ENCODE data around the gene SLC33A1.
A peak's percentile ranks its signal among the peaks of the same experiment; 100 is the strongest.

The SLC33A1 gene

DNA sequence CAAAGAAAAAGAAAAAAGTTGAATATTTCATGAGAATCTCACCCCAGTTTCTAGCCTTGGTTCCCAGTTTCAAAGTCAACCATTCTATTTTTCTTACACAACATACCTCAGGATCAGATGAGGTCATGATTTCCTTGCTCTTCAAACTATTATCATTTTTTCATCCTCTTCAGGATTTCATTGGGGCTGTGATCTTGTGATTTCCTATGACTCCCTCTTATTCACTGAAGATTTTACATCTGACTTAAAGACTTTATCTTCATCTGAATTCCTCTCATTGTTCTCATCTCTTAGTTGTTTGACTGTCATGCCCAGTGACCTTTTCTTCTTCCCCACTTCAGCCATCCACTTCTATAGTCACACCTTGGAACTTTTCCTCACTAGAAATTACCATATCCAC lies 45.0 kb downstream of the SLC33A1 start:
- no peak for DNase-seq (ENCODE audit: low read depth)

DNA sequence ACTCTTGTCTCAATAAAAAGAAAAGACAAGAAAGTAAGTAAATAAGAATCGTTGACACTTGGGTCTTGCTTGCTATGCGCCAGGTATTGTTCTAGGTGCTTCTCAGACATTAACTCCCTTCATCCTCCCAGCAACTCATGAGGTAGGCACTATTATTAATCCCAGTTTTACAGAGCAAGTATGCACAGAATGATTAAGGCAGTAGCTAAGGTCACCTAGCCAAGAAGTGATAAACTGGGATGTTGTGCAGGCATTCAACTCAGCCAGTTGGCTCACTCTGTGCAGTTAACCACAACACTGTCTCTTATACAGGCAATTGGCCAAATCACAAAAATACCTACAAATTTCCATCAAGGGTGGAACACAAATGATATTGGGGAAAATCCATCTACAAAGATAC lies 46.4 kb downstream of the SLC33A1 start:
- DNase-seq (ENCODE audit: low read depth): no peak
- H3K4me3 ChIP-seq (ENCODE audit: low read depth, low read length): no peak overlapping the region
- TF ChIP-seq, protein P1, sequence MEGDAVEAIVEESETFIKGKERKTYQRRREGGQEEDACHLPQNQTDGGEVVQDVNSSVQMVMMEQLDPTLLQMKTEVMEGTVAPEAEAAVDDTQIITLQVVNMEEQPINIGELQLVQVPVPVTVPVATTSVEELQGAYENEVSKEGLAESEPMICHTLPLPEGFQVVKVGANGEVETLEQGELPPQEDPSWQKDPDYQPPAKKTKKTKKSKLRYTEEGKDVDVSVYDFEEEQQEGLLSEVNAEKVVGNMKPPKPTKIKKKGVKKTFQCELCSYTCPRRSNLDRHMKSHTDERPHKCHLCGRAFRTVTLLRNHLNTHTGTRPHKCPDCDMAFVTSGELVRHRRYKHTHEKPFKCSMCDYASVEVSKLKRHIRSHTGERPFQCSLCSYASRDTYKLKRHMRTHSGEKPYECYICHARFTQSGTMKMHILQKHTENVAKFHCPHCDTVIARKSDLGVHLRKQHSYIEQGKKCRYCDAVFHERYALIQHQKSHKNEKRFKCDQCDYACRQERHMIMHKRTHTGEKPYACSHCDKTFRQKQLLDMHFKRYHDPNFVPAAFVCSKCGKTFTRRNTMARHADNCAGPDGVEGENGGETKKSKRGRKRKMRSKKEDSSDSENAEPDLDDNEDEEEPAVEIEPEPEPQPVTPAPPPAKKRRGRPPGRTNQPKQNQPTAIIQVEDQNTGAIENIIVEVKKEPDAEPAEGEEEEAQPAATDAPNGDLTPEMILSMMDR (IDR thresholded peaks at IDR 0.05; ENCODE audit: low read depth, low read length, missing control alignments): no peak
- in situ Hi-C loops (cut with HindIII; ENCODE audit: low sequenced_read_pairs): no loop called here

More for the DNA sequence above, 45.0 kb downstream of the SLC33A1 start:
- TF ChIP-seq, protein P1 (IDR thresholded peaks at IDR 0.05; ENCODE audit: low read depth, low read length, missing control alignments): no peak
- no peak overlapping the region for H3K4me3 ChIP-seq (ENCODE audit: low read depth, low read length)
- in situ Hi-C loops (cut with HindIII; ENCODE audit: low sequenced_read_pairs): no loop called here

DNA sequence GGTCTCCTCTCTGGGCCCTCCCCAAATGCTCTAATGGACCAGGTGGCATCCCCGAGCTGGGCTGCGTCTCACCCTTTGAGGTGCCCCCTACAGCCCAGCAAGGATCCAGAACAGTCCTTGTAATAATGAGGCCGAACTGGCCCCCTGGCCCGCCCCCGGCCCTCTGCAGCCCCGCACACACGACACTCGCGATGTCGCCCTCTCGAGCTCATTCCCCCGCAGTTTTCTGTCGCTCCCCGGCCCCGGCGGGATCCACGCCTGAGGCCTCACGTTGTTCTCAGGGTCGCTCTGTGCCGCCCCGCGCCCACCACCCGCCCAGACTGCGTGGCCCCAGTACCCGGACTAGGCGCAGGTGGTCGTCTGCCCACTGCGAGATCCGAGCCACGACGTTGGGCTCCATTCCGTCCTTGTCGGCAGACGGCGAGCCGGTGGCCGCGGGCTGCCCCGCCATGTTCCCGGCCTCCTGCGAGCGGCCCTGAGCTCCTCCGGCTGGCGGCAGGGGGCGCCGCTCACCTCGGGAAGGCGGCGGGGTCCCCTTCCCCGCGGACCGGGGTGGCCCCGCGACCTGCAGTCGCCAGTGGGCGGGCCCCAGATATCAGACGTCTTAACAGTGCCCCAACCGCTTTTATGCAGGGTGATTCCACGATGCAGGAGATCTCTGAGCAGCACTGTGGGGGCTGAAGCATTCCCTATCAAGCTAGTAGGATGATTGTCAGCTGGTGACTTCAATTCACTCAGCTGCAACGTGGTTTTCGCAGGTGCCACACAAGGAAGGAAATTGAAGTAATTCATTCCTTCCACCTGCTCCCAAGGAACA lies 48.2 kb downstream of the SLC33A1 start, which contains the start of gene C3orf33:
Gene C3orf33 (minus strand): TSS at position 477 of the 817 bp plus-strand sequence. CDS start 26 bp downstream, at position 451.
- peak within 1 kb of the TSS; percentile 71 for H3K4me3 ChIP-seq (ENCODE audit: low read depth, low read length)
- DNase-seq (ENCODE audit: low read depth): peak; percentile 3
- in situ Hi-C loops (cut with HindIII; ENCODE audit: low sequenced_read_pairs): no loop called here
- TF ChIP-seq, protein P1 (IDR thresholded peaks at IDR 0.05; ENCODE audit: low read depth, low read length, missing control alignments): peak; percentile 82

GRCh38 chr3:155805204-155805801 lies 48.9 kb downstream of the SLC33A1 start:
- peak overlapping the region; percentile 71 for H3K4me3 ChIP-seq (ENCODE audit: low read depth, low read length)
- in situ Hi-C loops (cut with HindIII; ENCODE audit: low sequenced_read_pairs): no loop called here
- TF ChIP-seq, protein P1 (IDR thresholded peaks at IDR 0.05; ENCODE audit: low read depth, low read length, missing control alignments): no peak
- no peak for DNase-seq (ENCODE audit: low read depth)

- TF ChIP-seq, protein P1 (IDR thresholded peaks at IDR 0.05; ENCODE audit: low read depth, low read length, missing control alignments): no peak
- in situ Hi-C loops (cut with HindIII; ENCODE audit: low sequenced_read_pairs): no loop called here
- no peak for DNase-seq (ENCODE audit: low read depth)
- no peak overlapping the region for H3K4me3 ChIP-seq (ENCODE audit: low read depth, low read length)
Observed at GRCh38 chr3:155804323-155804722, 49.9 kb downstream of the SLC33A1 start.

- TF ChIP-seq, protein P1 (IDR thresholded peaks at IDR 0.05; ENCODE audit: low read depth, low read length, missing control alignments): no peak
- in situ Hi-C loops (cut with HindIII; ENCODE audit: low sequenced_read_pairs): no loop called here
- DNase-seq (ENCODE audit: low read depth): no peak
- H3K4me3 ChIP-seq (ENCODE audit: low read depth, low read length): no peak overlapping the region
Observed at GRCh38 chr3:155792532-155792931, 61.7 kb downstream of the SLC33A1 start.

Data from astrocyte of the cerebellum (primary cell).